Medulla oblongata (tissue), 1 donor: Measurements from ENCODE around the gene SHISA5.
"Not testable (repeated sequence)": the region's sequence is repeated elsewhere in the genome, so short reads cannot be mapped to it uniquely, and the experiment has no call there.

Source experiments
- DNase-seq: peaks from one replicate; pipeline ENCODE4 v3.0.0-alpha.2; 2015; ENCODE audit errors: extremely low spot score

The SHISA5 gene

DNA sequence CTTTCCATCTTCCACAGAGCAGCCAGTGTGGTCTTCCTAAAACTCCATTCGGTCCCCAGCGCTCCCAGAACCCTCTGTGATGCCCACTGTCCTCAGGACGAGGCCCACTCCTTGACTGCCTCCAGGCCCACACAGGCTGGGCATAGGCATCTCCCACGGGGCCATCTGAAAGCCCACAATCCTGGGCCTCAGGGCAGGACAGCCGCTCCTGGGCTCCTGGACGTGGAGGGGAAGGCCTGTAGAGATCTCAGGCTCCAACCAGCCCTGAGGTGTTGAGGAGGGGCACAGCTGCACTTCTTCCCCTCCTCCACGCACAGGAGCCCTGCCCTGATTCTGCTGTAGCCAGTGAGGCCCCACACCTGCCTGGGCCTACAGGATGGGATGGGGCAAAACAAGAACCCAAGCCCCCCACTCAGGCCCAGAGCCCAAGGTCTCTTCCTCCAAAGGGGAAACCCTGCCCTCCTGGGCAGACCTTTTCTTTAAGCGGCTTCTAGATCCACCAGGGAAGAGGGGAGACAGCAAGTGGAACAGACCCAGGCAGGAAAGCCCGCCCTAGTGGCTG is 25.9 kb downstream of the SHISA5 start:
- no peak for DNase-seq

DNA sequence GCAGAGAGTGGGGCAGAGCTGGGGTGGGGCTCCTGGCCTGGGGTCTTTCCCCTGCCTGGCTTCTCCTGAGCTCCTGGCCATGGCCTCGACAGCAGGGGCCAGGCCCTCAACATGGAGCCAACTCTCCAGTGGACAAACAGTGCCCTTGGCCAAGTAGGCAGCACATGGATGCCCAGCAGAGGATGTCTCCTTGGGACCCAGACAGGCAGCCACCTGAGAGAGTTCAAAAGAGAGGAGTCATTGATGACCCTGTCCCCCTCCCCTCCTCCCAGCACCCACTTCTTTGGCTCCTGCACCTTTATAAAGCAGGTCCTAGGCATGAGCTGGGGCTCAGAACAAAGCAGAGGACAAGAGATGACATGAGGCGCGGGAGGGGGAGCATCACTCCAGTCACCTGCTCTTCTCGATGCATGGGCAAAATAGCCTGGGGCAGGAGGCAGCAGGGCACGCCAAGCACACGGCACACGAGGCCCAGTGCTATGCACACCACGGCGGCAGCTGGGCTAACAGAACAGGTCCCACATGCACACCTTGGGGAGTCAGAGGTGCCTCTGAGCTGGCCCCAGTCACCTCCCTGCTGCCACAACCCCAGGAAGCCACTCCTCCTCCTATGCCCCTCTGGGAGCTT is 27.4 kb downstream of the SHISA5 start:
- DNase-seq: no peak

DNA sequence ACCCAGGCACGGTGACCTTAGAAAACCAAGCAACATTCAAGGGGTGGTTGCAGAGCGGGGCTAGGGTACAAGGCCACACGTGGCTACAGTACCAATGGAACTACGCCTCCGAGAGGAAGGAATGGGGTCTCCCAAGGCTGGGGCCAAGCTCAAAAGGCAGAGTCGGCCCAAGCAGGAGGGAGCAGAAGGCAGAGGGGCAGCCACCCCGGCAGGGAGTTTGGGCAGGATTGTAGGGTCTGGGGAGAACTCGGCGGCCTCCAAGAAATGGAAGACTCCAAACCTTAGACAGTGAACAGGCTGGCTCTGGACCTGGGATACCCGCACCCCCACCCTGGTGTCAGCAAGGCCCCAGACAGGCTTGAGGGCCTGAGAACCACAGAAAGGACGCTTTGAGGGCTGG is 28.8 kb downstream of the SHISA5 start:
- DNase-seq: no peak

DNA sequence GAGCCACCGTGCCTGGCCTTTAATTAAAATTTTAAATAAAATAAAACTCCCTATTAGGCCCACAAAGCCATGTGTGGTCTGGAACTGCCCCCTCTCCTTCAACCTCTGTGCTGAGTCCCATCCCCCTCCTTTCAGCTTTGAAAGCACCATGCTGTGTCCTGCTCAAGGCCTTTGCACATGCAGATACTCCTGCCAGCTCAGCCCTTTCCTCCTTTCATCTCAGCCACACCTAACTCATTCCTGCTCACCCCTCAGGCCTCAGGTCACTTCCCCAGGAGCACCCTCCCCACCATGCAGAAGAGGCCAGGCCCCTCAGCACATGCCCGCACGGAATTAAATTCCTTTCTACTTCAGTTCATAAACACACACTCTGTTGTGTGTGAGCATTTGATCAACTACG is 29.4 kb downstream of the SHISA5 start:
- no peak for DNase-seq

DNA sequence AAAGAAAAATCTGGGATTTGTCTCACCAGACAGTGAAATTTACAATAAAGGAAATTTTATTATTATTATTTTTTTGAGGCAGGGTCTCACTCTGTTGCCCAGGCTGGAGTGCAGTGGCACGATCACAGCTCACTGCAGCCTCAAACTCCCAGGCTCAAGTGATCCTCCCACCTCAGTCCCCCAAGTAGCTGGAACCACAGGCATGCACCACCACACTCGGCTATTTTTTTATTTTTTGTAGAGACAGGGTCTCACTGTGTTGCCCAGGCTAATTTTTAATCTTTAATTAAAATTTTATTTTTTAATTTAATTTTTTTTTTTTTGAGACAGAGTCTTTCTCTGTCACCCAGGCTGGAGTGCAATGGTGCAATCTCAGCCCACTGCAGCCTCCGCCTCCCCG is 29.9 kb downstream of the SHISA5 start:
- not testable (repeated sequence) for DNase-seq

DNA sequence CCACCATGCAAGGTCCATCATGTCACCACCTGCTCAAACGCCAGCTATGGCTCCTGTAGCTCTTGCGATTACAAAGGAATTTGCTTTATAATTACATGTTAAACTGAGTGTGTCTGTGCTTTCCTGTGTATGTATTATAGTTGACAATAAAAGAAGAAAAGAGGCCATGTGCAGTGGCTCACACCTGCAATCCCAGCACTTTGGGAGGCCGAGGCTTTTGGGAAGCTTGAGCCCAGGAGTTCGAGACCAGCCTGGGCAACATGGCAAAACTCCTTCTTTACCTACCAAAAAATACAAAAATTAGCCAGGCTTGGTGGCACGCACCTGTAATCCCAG is 30.4 kb downstream of the SHISA5 start:
- no peak for DNase-seq

DNA sequence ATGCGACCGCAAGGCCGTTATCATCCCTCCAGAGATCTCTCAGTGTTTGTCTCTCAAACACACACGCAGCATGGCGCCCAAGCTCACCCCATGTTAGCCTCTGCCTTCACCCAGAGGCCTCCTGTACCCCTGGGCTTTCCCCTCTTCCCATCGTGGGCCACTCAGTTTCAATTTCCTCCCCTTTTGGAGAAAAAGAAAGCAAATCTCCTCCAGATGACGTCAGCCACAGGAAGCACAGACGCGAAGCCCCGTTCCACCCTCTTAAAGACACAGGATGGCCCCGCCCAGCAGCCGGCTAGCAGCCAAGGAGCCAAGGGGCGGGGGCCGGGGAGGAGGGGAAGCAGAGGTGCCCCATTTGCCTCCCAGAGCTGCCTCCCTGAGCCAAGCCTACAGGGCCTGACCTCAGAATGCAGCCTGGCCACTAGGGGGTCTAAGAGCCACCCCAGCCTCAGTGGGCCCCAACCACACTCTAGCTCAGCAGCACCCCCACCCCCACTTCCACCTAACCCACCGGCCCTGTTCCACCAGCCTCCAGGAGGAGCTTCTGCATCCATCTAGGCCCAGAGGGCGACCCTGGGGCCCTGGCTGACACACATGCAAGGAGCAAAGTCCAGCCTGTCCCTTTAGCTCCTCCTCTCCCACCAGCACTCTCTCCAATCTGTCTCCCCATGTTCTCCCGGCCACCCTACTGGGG is 30.9 kb downstream of the SHISA5 start:
- DNase-seq: peak; percentile 95

DNA sequence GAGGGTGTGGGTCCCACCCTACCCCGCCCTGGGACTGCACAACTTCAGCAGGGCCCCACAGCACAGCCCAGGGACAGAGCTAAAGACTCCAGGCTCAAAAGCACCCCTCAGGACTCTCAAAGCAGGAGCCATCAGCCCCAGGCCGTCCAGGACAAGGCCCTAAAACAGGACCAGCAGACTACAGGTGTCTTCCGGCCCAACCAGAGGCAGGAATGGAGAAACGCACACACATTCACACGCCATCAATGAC is 31.4 kb downstream of the SHISA5 start:
- DNase-seq: no peak

DNA sequence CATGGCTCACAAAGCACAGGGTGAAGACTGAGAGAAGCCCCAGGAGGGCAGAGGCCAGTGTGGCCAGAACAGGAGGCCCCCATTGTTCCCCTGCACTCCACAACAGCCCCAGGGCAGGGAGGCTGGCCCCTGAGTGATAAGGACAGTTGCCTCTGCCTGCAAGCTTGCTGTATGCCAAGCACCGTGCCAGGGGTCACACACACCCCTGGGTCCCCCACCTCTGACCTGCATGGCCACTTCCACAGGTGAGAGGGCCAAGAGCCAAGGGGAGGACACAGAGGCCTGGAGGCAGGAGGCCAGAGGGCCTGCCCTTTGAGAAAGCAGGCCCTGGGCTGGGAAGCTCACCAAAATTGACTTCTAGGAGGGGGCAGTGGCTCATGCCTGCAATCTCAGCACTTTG is 33.7 kb downstream of the SHISA5 start:
- no peak for DNase-seq

DNA sequence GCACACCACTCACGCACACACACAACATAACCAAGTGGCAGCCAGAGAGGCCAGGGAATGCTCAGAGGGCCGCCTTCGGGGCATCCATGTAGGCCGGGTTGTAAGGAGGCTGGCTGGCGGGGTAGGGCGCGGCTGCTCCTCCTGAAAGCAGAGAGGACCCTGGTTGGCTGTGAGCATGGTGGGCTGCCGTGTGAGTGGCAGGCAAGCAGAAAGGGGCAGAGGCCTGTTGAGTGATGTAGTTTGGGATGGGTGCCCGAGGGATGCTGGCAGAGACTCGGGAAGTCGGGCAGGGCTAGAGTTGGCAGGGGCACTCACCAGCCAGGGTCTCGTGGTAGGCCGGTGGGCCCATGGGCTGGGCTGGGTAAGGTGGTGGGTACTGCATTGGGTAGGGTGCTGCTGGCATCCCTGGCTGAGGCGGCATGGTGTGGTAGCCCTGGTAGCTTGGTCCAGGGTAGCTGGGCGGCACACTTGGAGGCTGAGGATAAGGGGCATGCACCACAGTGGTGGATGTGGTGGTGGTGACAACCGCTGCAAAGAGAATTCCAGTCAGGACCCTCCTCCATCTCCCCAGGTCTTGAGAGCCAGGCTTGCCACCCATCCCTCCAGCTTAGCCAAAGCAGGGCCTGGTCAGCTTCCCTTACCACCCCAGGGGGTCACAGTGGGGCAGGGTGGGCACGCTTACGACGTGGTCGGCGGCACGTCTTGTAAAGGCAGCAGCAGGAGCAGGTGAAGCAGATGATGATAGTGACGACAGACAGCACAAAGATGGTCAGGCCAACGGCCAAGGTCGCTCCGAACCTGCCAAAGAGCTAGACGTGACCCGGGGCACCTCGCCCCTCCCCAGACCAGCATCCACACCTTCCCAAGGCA is 34.7 kb downstream of the SHISA5 start:
- no peak for DNase-seq

DNA sequence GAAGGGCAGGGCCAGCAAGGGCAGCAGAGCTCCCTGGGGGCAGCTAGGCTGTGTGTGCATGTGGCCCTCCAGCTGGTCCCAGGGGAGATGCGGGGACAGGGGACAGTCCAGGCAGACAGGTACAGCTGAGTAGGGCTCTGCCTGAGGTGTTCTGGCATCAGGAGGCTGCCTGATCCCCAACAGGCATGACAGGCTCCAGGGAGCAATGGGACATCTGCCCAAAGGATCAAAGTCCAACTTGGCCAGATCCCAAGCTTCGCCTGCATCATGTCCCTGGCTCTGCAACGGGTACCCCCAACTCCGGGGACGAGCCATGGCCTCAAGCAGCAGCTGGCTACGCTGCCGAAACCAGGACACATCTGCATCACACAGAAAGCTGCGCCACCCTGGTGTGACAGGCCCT is 35.6 kb downstream of the SHISA5 start:
- no peak for DNase-seq

DNA sequence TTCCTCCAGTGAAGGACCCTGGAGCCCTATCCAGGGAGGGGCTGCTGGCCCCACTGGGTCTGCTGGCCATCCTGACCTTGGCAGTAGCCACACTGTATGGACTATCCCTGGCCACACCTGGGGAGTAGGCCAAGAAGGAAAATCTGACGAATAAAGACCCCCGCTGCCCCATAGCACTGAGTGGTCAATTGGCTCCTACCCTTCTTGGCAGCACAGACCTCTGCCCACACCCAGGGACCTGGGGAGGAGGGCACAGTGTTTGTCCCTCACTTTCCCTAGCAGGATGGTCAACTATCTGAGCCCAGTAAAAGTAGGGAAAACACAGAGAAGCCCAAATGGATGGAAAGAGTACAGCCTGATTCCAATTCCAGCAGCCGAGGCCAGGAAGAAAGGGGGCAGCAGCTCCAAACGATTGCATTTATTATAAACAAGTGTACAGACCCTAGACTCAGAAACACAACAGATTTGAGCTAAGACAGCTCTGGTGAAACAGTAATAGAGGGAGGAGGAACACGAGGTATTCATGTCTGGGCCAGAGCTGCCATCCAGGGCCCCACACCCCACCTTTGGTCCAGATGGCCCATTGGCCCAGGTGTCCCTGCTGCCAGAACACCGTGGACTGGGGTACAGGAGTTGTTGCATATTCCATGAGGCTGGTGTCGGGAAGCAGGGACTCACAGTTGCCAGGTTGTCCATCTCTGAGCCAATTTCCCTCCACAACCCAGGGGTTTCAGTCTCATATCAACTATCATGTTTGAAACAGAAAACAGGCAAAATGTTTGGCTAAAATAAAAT is 36.3 kb downstream of the SHISA5 start:
- DNase-seq: no peak

DNA sequence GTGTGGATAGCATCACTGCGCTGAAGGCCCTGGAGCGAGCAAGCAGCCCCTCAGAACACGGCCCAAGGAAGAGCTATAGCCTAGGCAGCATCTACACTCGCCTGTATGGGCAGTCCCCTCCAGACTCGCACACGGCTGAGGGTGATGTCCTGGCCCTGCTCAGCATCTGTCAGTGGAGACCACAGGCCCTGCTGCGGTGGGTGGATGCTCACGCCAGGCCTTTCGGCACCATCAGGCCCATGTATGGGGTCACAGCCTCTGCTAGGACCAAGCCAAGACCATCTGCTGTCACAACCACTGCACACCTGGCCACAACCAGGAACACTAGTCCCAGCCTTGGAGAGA is 36.9 kb downstream of the SHISA5 start:
- no peak for DNase-seq

DNA sequence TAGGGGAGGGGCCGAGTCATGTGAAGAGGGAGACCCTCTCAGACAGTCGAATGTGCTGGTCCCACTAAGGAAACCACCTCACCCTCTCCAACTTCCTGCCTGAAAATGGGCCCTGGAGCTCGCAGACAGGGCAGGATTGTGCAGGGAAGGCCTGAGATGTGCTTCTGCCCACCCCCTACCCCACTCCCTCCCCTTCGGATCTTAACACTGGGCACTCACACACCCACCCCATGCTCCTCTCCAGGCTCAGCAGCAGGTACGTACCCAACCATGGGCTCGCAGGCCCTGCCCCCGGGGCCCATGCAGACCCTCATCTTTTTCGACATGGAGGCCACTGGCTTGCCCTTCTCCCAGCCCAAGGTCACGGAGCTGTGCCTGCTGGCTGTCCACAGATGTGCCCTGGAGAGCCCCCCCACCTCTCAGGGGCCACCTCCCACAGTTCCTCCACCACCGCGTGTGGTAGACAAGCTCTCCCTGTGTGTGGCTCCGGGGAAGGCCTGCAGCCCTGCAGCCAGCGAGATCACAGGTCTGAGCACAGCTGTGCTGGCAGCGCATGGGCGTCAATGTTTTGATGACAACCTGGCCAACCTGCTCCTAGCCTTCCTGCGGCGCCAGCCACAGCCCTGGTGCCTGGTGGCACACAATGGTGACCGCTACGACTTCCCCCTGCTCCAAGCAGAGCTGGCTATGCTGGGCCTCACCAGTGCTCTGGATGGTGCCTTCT is 37.4 kb downstream of the SHISA5 start:
- DNase-seq: no peak

DNA sequence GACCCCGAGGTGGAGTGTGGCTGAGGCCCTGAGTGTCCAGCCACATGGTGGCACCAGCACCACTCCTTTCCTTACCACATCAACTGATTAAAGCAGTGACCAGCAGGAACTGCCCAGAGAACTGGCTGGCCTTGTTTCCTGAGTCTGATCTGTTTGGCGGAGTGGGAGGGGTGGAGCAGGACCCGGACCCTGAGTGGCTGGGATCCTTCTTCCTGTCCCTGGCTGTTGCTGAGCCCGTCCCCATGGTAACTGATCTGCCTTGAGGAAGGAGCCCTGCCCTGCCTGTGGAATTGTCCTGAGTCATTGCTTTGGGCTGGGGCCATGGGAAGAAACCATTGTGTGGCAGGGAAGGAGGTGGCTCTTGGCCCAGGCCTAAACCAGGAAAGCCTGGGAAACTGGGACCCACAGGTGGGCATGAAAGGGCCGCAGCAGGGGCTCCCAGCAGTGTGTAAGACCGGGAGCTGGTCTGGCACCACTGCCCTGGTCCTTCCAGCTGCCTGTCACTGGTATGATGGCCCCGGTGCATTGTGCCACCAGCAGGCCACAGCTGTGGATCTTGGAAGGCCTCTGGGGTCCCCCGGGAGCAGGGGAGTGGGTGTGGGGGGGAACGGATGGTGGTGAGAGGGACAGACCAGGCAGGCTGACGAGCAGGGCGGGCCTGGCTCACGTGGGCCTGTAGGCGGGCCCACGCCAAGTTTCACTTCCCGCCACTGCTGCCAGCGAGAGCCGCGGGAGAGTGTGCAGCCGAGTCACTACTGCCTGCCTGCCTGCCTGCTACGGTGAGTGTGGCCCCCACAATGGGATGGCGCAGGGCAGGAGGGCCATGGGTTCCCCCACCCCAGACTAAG is 38.2 kb downstream of the SHISA5 start:
- peak; percentile 100 for DNase-seq

DNA sequence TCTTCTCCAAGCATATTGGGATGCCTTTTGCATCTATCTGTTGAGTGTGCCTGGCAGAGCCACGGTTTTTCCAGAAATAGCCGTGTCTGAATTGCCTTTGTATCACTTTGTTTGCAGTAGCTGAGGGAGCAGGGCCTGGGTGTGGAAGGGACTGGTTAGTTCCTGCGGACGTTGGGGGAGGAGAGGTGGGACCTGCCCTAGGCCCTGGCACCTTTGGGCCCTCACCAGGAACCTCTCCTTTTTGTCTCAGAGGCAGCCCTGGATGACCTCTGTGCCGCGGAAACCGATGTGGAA is 38.8 kb downstream of the SHISA5 start:
- no peak for DNase-seq

DNA sequence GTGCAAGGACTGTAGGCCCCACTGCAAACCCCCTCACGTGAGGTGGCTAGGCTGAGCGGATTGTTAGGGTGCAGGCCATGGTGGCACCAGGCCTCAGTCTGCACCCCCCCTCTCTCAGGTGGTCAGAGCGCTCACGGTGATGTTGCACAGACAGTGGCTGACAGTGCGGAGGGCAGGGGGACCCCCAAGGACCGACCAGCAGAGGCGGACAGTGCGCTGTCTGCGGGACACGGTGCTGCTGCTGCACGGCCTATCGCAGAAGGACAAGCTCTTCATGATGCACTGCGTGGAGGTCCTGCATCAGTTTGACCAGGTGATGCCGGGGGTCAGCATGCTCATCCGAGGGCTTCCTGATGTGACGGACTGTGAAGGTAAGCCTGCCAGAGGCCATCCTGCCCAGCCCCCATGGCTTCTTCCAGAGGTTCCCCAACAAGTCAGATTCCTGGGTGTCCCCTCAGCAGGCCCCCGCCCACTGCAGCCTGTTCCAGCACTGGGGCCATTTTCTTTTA is 39.2 kb downstream of the SHISA5 start:
- no peak for DNase-seq

DNA sequence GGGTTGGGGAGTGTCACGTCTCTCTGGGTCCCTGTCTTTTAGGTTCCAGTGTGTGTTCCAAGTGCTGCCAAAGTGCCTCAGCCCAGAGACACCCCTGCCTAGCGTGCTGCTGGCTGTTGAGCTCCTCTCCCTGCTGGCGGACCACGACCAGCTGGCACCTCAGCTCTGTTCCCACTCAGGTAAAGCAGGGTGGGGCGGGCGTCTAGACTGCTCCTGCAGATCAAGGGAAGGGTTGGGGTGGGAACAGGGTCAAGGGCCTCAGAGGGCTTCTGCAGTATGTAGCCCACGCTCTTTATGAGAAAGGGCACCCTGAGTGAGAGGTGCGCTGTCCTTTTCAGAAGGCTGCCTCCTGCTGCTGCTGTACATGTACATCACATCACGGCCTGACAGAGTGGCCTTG is 40.3 kb downstream of the SHISA5 start:
- DNase-seq: no peak

DNA sequence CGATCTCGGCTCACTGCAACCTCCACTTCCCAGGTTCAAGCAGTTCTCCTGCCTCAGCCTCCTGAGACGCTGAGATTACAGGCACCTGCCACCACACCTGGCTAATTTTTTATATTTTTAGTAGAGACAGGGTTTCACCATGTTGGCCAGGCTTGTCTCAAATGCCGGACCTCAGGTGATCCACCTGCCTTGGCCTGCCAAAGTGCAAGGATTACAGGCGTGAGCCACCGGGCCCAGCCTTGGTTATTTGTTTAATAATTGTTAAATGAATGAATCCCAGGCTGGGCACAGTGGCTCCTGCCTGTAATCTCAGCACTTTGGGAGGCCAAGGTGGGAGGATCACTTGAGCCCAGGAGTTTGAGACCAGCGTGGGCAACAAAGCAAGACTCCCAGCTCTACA is 42.2 kb downstream of the SHISA5 start:
- DNase-seq: not testable (repeated sequence)

DNA sequence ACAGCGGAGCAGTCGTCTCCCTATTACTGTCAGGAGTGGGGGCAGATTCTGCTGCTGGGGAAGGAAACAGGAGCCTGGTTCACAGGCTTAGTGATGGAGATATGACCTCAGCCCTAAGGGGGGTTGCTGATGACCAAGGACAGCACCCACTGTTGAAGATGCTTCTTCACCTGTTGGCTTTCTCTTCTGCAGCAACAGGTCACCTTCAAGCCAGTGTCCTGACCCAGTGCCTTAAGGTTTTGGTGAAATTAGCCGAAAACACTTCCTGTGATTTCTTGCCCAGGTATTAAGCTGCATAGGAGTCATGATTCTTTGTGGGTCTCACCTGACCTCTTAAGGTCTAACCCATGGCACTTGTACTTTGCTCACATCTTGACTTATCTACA is 43.5 kb downstream of the SHISA5 start:
- no peak for DNase-seq
